ENCODE data around the gene ABLIM2. TPM values are rescaled to one million over a fixed set of nuclear protein-coding genes. Genes with fewer than 3 reads are reported as not detected.

ABLIM2 gene
- total and polyA plus RNA-seq, 2 of the 13 experiments (the other 11 are each of a cell fraction or from before 2014, with no cell fraction given), result 0.20 to 0.37 TPM

- 0 out of 2 replicates have a peak, but pooled peaks have one; percentile 5 for TF ChIP-seq KLF12 (CRISPR knock-in tag; IDR thresholded peaks at IDR 0.05; ENCODE audit: borderline replicate concordance)
- TF ChIP-seq MYC (CRISPR knock-in tag; IDR thresholded peaks at IDR 0.05; ENCODE audit: borderline replicate concordance), result no peak; the same call in 1 of the 2 replicates
- no peak for TF ChIP-seq REPIN1 (CRISPR knock-in tag; IDR thresholded peaks at IDR 0.05; ENCODE audit: borderline replicate concordance, low read depth)
- peak; percentile 10; the same call in 1 of the 2 replicates for TF ChIP-seq ZNF788 (CRISPR knock-in tag; IDR thresholded peaks at IDR 0.05; ENCODE audit: borderline replicate concordance)
- no peak; the same call in 1 of the 2 replicates for TF ChIP-seq THRA (CRISPR knock-in tag; IDR thresholded peaks at IDR 0.05; ENCODE audit: borderline replicate concordance)
- no peak for TF ChIP-seq ZNF260 (CRISPR knock-in tag; IDR thresholded peaks at IDR 0.05; ENCODE audit: borderline replicate concordance, low read depth)
- TF ChIP-seq THAP11 (CRISPR knock-in tag; IDR thresholded peaks at IDR 0.05), result 0 out of 2 replicates have a peak, but pooled peaks have one; percentile 0
- no peak for TF ChIP-seq ZNF160 (CRISPR knock-in tag; IDR thresholded peaks at IDR 0.05)
- TF ChIP-seq BCL6 (CRISPR knock-in tag; IDR thresholded peaks at IDR 0.05), result no peak
- no peak for TF ChIP-seq KDM2A (CRISPR knock-in tag; IDR thresholded peaks at IDR 0.05; ENCODE audit: borderline replicate concordance, low read depth)
- no peak for TF ChIP-seq BRCA1 (CRISPR knock-in tag; IDR thresholded peaks at IDR 0.05)
- TF ChIP-seq ZFX (CRISPR knock-in tag; IDR thresholded peaks at IDR 0.05; ENCODE audit: low read depth), result no peak; the same call in none of the 2 replicates
- peak; percentile 15; the same call in 1 of the 2 replicates for TF ChIP-seq MNT (IDR thresholded peaks at IDR 0.05)
- no peak for TF ChIP-seq ZNF749 (CRISPR knock-in tag; IDR thresholded peaks at IDR 0.05; ENCODE audit: borderline replicate concordance)
- TF ChIP-seq ZNF710 (CRISPR knock-in tag; IDR thresholded peaks at IDR 0.05; ENCODE audit: borderline replicate concordance), result no peak
- TF ChIP-seq RFXANK (CRISPR knock-in tag; IDR thresholded peaks at IDR 0.05), result no peak
- no peak for TF ChIP-seq AHR (CRISPR knock-in tag; IDR thresholded peaks at IDR 0.05)
- TF ChIP-seq SUZ12 (IDR thresholded peaks at IDR 0.05; ENCODE audit: low read depth, low read length), result no peak
- no peak for TF ChIP-seq KMT2B (CRISPR knock-in tag; IDR thresholded peaks at IDR 0.05)
- TF ChIP-seq SIX1 (CRISPR knock-in tag; IDR thresholded peaks at IDR 0.05; ENCODE audit: borderline replicate concordance), result no peak
- TF ChIP-seq ZBTB43 (CRISPR knock-in tag; conservative IDR thresholded peaks at IDR 0.05), result peak; percentile 10; the same call in 1 of the 2 replicates
- no peak for TF ChIP-seq FLYWCH1 (CRISPR knock-in tag; IDR thresholded peaks at IDR 0.05)
- TF ChIP-seq SP140L (CRISPR knock-in tag; IDR thresholded peaks at IDR 0.05; ENCODE audit: borderline replicate concordance), result no peak
- TF ChIP-seq RFX5 (IDR thresholded peaks at IDR 0.05; ENCODE audit: low read depth, low read length), result no peak
- TF ChIP-seq KDM3A (CRISPR knock-in tag; IDR thresholded peaks at IDR 0.05; ENCODE audit: low read depth), result no peak
- no peak for TF ChIP-seq GATAD1 (CRISPR knock-in tag; IDR thresholded peaks at IDR 0.05)
These were observed 188.2 kb downstream of the ABLIM2 start (continued) for GRCh38 chr4:7970361-7970946.

Data from HepG2 (cell line).